Ovary (tissue), 3 donors: ENCODE data around the gene RSL1D1.

Experiments used
- CTCF ChIP-seq, 3 donors: fragments of 450-650 bp in 2 of 3; fragments of 200-600 bp in 1 of 3; IDR thresholded peaks; one replicate each; pipeline versions ENCODE4 v1.5.1 to v1.8.0; 2016 to 2022; ENCODE audit warnings: antibody characterized with exemption in 3 of 3, mild to moderate bottlenecking in 1 of 3
- EP300 ChIP-seq: sonication (generic); formaldehyde crosslinking; IDR thresholded peaks from one replicate; pipeline ENCODE4 v1.6.1; 2017; ENCODE audit warnings: antibody characterized with exemption
- donor health status: DM: no; HTN: no; CAD: no.

- TF ChIP-seq EP300 (no peak), CTCF (IDR thresholded peaks at IDR 0.05) (no peak)
These were observed 11.1 kb upstream of the RSL1D1 start for GRCh38 chr16:11862489-11862888.
